Stimulated activated CD8-positive, alpha-beta memory T cell treated with anti-CD3 and anti-CD28 coated beads, Interleukin-7, amount 100 ng/mL, for 24 hours (primary cell): ENCODE data around the gene NDE1.
"Not testable (repeated sequence)": the region's sequence is repeated elsewhere in the genome, so short reads cannot be mapped to it uniquely, and the experiment has no call there.

ENCODE experiments used
- DNase-seq: peaks from one replicate; pipeline ENCODE4 v3.0.0-alpha.2; 2020; ENCODE audit warnings: low read depth

Gene NDE1

DNA sequence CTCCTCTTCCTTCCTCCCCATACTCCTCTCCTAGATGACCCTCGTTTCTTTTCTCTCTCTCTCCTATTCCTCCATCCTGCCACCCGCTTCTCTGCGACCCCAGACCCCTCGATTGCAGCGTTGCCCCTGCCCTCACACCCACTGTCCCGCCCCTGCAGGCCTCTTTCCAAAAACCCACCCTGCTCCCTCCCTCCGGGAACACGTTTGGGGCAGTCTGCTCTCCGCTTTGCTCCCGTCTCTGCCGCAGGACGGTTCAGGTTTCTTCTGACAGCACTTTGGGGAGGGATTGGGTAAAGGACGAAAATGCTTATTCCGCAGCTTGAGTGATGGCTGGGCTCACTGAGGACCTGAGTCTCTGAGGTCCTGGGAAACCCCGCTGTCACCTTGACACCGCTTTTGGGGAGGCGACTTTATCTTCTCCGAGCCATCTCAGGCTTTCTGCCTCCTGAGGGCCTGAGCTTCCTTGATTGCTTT lies 690 bp downstream of the NDE1 start:
- no peak for DNase-seq

DNA sequence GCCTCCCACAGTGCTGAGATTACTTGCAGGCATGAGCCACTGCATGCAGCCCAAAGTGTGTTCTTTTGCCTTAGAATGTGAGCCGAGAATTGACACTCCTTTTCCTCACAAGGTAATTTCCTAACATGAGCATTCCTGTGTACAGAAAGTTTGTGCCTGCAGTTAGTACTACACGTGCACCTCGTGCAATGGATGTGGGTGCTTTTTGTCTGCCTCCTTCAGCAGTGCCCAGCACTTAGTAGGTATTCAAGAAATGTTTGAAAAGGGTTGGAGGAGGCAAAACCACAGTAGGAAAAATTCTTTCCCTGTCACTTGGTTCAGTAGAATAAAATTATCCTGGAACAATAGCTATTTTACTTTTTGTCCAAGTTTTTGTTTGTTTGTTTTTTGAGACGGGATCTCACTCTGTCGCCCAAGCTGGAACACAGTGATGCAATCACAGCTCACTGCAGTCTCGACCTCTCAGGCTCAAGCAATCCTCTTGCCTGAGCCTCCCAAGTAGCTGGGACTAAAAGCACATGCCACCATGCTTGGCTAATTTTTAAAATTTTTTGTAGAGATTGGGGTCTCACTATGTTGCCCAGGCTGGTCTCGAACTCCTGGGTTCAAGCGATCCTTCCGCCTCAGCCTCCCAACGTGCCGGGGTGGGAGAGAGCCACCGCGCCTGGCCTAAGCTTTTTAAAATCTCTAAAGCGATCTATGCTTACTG lies 2.4 kb downstream of the NDE1 start:
- DNase-seq: no peak

DNA sequence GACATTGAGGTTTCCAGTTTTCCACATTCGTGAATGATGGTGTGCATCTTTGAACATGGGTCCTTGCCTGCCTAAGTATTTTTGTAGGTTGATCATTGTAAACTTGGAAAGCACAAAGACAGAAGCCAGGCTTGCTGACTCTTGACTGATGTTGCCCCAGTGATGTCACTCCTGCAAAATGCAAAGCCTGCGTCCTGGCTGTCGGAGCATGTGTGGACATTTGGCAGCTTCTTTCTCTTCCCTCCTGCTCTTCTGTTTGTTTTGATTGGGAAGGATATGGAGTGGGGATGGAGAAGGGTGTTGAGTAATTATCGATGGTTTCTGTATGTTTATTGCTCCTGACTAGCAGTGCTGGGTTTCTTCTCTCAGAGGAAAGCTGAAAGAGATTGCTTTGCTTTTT lies 3.2 kb downstream of the NDE1 start:
- no peak for DNase-seq

DNA sequence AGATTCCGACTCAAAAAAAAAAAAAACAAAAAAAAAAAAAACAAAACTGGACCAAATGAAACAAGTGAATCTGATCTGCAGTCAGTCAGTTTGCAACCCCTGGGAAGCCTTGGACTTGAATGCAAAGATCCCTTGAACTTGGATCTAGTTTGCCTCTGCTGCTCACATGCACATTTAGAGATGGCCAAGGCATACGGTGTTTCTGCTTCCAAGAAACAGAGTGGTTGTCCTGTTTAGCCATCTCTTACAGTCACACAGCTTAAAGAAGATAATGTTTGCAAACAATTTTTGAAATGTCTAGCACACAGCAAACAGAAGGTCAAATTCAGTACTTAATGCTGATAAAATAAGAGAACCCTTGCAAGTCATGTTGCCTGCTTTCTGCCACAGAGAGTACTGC lies 4.5 kb downstream of the NDE1 start:
- DNase-seq: no peak

DNA sequence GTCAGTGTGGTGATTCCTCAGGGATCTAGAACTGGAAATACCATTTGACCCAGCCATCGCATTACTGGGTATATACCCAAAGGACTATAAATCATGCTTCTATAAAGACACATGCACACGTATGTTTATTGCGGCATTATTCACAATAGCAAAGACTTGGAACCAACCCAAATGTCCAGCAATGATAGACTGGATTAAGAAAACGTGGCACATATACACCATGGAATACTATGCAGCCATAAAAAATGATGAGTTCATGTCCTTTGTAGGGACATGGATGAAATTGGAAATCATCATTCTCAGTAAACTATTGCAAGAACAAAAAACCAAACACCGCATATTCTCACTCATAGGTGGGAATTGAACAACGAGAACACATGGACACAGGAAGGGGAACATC lies 5.5 kb downstream of the NDE1 start:
- not testable (repeated sequence) for DNase-seq

DNA sequence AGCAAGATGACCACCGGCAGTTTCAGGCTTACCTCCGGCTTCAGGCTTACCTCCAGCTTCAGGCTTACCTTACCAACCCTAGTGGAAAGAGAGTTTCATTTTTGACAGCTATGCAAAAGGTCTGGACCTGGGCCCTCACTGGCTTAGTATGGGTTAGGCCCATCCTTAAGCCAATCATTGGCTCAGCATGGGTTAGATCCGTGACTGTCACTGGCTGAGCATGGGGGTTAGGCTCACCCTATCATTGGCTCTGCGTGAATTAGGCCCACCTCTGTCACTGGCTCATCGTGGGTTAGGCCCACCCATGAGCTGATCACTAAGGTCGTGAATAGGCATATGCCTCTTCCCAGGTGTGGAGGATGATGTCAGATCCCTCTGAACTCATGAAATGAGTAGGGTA lies 8.1 kb downstream of the NDE1 start:
- no peak for DNase-seq

DNA sequence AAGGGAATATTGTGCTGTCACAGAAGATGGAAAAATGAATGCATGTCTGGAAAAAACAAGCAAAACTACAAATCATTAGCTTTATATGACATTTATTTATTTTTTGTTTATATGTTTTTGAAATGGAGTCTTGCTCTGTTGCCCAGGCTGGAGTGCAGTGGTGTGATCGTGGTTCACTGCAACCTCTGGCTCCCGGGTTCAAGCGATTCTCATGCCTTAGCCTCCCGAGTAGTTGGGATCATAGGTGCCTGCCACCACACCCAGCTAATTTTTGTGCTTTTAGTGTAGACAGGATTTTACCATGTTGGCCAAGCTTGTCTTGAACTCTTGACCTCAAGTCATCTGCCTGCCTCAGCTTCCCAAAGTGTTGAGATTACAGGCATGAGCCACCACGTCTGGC lies 8.5 kb downstream of the NDE1 start:
- no peak for DNase-seq

DNA sequence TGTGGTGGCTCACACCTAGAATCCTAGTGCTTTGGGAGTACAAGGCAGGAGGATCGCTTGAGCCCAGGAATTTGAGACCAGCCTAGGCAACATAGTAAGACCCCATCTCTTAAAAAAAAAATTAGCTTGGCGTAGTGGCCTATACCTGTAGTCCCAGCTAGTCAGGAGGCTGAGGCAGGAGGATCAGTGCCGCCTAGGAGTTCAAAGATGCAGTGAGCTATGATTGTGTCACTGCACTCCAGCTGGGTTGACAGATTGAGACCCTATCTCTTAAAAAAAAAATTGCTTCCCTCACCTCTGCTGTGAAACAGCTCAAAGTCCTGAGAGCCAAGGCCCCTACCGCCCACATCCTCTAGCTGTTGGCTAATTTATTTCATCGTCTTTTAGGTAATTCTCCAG lies 10.2 kb downstream of the NDE1 start:
- no peak for DNase-seq

DNA sequence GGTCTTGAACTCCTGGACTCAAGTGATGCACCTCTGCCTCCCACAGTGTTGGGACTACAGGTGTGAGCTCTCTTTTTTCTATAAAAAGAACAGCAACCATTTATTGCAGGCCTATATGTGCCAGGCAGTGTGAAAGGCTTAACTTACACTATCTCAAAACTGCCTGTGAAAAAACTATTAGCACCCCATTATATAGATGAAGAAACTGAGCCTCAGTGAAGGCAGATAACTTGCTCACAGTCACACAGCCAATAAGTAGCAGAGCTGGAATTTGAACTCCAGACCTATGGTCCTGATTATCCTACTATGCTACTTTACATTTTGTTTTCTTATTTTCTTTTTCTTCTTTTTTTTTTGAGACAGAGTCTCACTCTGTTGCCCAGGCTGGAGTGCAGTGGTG lies 15.1 kb downstream of the NDE1 start:
- DNase-seq: no peak

DNA sequence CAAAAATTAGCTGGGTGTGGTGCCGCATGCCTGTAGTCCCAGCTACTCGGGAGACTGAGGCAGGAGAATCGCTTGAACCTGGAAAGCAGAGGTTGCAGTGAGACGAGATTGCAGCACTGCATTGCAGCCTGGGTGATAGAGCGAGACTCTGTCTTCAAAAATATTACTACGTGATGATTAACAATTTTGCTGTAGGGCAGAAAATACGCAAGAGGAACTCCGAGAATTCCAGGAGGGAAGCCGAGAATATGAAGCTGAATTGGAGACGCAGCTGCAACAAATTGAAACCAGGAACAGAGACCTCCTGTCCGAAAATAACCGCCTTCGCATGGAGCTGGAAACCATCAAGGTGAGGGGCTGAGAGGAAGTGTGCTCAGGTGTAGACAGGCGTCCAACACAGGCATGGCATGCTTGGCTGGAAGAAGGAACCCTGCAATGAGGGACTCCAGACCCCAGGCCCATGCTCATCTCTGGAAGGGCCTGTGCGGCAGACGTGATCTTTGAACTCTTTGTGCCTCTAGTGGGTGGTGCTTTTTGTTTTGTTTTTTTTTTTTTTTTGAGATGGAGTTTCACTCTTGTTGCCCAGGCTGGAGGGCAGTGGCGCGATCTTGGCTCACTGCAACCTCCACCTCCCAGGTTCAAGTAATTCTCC lies 17.2 kb downstream of the NDE1 start:
- no peak for DNase-seq

DNA sequence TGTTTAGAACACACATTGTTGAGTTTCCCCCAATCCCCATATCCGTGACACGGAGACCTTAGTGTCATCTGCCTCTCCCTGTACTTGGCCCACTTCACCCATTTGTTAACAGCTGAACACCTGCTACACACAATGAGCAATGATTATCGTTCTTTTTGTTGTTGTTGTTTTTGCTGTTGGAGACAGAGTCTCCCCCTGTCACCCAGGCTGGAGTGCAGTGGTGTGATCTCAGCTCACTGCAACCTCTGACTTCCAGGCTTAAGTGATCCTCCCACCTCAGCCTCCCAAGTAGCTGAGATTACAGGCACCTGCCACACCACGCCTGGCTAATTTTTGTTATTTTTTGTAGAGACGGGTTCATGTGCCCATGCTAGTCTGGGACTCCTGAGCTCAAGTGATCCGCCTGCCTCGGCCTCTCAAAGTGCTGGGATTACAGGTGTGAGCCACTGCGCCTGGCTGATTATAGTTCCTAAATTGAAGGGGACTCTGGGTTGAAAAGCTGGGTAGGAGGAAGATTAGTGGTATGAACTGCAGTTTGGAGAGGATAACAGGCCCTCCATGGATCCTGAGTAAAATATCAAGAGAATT lies 21.6 kb downstream of the NDE1 start:
- no peak for DNase-seq

DNA sequence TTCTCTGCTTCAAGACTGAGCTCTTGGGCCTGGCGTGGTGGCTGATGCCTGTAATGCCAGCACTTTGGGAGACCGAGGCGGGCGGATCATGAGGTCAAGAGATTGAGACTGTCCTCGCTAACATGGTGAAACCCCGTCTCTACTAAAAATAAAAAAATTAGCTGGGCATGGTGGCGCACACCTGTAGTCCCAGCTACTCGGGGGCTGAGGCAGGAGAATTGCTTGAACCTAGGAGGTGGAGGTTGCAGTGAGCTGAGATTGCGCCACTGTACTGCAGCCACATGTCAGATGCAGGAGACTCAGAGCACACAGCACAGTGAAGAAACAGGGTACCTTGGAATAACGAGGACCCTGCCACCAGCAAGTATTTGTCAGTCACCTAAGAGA lies 22.1 kb downstream of the NDE1 start:
- DNase-seq: not testable (repeated sequence)

DNA sequence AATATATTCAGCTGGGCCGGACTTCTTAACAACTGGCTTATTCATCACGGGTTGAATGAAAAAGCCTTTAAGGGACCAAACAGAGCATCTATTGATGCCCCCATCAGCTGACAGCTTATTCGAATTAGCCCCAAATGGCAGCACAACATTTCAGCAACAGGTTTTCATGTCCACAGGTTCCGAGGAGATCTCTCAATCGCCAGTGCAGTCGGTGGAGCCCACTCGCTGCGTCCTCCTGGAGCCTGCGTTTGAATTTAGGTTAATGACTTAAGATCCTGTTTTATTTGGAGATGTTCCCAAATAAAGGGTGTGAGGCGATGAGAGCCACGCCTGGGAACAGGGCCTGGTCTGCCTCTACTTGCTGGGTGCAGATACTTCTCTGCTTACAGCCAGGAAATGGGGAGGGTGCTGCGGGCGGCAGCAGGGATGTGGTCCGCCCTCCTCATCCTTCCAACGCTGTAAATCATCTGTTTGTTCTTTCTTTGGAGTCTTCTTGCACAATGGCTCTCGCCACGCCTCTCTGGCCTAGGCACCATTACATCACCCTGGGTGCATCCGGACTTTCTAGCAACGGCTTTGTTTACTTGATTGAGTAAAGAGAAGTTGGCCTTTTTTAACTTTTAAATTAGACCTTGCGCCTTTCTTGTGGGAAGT lies 22.6 kb downstream of the NDE1 start:
- DNase-seq: peak; percentile 13

DNA sequence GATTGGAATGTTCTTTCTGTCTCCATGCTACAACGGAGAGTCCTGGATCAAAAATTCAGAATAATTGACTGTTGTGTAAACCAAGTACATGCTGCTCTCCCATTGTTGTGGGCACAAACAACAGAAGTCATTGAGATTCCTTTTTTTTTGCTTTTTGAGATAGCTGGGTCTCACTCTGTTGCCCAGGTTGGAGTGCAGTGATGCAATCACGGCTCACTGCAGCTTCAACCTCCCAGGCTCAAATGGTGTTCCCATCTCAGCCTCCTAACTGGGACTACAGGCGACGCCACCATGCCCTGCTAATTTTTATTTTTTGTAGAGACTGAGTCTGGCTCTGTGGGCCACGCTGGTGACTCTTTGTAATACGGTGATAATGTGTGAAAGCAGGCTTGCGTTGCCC lies 24.5 kb downstream of the NDE1 start:
- DNase-seq: no peak

DNA sequence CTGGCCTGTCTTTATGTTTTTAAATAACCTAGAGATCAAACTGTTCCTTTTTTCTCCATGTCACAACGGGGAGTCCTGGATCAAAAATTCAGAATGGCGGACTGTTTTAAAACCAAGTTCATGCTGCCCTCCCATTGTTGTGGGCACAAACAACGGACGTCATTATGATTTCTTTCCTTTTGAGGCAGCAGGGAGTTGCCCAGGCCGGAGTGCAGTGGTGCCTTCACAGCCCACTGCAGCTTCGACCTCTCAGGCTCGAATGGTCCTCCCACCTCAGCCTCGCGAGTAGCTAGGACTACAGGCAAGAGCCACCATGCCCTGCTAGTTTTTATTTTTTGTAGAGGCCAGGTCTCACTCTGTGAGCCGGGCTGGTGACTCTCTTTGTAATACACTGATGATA lies 26.5 kb downstream of the NDE1 start:
- DNase-seq: no peak

DNA sequence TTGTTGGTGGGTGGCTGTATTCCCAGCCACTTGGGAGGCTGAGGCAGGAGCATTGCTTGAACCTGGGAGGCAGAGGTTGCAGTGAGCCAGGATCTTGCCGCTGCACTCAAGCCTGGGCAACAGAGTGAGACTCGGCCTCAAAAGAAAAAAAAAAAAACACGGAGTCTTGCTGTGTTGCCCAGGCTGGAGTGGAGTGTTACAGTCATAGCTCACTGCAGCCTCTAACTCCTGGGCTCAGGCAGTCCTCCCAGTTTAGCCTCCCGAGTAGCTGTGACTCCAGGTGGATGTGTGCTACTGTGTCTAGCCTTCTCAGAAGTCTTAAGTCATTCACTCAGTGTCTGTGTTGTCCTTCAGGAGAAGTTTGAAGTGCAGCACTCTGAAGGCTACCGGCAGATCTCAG lies 27.4 kb downstream of the NDE1 start:
- no peak for DNase-seq

DNA sequence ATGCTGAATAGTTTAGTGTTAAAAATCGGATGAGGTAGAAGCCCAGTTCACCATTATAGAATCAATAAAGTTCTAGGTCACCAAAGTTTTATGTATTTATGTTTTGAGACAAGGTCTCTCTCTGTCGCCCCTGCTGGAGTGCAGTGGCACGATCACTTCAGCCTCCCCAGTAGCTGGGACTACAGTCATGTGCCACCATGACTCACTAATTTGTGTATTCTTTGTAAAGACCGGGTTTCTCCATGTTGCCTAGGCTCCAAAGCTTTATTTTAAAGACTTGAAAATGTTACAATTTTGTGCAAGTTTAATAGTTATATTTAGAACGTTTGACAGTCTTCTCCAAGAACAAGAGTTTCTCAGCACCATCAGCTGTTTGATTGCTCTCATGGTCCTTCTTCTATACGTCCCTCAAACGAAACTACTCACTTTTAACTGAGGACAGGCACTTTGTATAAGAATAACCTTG lies 32.1 kb downstream of the NDE1 start:
- peak; percentile 4 for DNase-seq

DNA sequence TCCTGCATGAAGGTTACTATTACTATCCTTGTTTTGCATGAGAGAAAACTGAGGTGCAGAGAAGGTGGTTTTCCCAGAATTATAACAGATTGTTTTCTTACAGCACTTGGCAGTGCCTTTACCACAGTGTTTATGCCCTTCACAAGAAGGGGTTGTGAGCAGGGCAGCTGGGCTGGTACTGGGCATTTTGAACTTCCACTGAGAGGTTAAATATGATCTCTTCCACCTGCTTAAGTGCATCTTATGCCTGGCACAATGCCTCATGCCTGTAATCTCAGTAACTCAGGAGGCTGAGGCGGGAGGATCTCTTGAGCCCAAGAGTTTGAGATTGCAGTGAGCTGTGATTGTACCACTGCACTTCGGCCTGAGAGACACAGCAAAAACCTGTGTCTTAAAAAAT lies 36.2 kb downstream of the NDE1 start:
- no peak for DNase-seq

DNA sequence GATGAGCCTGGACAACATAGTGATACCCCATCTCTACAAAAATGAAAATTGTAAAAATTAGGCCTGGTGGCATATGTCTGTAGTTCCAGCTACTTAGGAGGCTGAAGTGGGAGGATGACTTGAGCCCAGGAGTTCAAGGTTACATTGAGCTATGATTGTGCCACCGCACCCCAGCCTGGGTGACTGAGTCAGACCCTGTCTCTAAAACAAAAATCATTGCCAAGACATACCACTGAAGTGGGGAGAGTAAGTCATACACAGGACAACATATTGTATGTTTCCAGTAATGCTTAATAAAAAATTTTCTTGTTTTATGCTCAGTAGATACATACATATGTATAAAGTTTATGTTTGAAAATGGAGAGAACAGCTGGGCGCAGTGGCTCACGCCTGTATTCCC lies 39.2 kb downstream of the NDE1 start:
- no peak for DNase-seq

DNA sequence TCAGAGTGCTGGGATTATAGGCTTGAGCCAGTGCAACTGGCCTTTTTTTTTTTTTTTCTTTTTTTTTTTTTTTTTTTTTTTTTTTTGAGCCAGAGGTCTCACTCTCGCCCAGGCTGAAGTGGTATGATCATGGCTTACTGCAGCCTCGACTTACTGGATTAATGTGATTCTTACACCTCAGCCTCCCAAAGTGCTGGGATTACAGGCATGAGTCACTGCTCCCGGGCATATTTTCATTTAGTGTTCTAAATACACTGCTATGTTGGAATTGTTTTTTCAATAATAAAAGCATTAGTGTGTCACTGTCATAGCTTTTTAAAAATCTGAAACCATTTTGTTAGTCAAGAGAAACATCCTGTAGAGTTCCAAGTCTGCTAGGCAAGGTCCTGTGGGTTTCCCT lies 40.3 kb downstream of the NDE1 start:
- no peak for DNase-seq

DNA sequence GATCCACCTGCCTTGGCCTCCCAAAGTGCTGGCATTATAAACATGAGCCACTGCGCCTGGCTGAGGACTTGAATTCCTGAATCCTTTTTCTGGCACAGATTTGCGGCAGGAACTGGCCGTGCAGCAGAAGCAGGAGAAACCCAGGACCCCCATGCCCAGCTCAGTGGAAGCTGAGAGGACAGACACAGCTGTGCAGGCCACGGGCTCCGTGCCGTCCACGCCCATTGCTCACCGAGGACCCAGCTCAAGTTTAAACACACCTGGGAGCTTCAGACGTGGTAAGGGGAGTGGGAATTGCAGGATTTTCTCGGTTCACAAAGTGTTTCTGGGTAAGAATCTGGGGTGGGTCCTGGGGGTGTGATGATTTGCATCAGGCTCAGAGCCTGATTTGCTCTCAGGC lies 41.0 kb downstream of the NDE1 start:
- no peak for DNase-seq

DNA sequence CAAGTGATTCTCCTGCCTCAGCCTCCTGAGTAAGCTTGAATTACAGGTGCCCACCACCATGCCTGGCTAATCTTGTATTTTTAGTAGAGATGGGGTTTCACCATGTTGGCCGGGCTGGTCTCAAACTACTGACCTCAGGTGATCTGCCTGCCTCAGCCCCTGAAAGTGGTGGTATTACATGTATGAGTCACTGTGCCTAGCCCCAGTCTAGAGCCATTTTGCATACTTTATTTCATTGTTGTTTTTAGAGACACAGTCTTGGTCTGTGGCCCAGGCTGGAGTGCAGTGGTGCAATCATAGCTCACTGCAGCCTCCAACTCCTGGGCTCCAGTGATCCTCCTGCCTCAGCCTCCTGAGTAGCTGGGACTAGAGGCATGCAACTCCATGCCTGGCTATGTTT lies 42.5 kb downstream of the NDE1 start:
- not testable (repeated sequence) for DNase-seq

DNA sequence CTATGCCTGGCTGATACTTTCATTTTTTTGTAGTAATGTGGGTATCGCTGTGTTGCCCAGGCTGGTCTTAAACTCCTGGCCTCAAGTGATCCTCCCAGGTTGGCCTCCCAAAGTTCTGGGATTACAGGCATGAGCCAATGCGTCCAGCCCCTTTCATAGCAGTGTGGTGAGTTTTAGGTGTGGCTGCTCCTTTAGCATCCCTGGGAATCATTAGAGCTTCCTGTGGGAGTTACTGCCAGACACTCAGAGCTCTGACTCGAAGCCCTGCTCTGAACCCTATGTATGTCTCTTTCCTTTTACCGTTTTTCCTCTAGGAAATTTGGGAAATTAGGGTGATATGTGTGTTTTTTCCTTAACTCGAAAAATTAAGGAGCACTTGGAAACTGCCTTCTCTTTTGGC lies 44.5 kb downstream of the NDE1 start:
- DNase-seq: no peak
